ENCODE measurements around the gene RPAIN.

DNA sequence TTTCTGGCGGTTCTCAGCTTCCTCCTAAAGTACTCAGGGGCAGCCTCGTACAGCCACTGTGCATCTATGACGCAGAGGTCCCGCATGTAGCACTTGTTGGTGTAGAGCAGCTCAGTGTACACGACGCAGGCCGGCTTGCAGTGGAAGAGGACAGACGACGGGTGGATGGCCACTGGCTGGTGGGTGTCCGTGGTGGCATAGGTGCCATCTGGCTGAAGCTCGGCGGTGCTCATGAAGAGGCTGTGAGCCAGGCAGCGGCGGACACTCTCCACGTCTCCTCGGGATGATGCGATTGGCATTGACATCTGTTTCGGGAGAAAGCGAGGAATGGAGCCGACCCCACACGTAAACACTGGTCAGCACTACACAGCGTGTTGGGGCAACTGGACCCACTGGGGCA lies 24.2 kb downstream of the RPAIN start:
- TF ChIP-seq, protein P1, sequence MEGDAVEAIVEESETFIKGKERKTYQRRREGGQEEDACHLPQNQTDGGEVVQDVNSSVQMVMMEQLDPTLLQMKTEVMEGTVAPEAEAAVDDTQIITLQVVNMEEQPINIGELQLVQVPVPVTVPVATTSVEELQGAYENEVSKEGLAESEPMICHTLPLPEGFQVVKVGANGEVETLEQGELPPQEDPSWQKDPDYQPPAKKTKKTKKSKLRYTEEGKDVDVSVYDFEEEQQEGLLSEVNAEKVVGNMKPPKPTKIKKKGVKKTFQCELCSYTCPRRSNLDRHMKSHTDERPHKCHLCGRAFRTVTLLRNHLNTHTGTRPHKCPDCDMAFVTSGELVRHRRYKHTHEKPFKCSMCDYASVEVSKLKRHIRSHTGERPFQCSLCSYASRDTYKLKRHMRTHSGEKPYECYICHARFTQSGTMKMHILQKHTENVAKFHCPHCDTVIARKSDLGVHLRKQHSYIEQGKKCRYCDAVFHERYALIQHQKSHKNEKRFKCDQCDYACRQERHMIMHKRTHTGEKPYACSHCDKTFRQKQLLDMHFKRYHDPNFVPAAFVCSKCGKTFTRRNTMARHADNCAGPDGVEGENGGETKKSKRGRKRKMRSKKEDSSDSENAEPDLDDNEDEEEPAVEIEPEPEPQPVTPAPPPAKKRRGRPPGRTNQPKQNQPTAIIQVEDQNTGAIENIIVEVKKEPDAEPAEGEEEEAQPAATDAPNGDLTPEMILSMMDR (IDR thresholded peaks at IDR 0.05): no peak
- TF ChIP-seq POLR2A (IDR thresholded peaks at IDR 0.05) (no peak), POLR2AphosphoS5 (IDR thresholded peaks at IDR 0.05) (no peak)
